Stimulated activated CD4-positive, alpha-beta T cell treated with anti-CD3 and anti-CD28 coated beads, Interleukin-1b, Interleukin-23, amount 100 ng/mL, for 1 hour (primary cell): ENCODE results near the gene SYNDIG1.

ENCODE experiments used
- DNase-seq, 2 donors: peaks; one replicate each; pipeline ENCODE4 v3.0.0-alpha.2; 2020; ENCODE audit warnings: low read depth in 2 of 2

Gene SYNDIG1

GRCh38 chr20:24694157-24694726, 224.8 kb downstream of the SYNDIG1 start:
- no peak for DNase-seq

- no peak for DNase-seq
Observed at GRCh38 chr20:24694727-24695528, 225.5 kb downstream of the SYNDIG1 start.

GRCh38 chr20:24695529-24696225, 226.2 kb downstream of the SYNDIG1 start:
- DNase-seq, result no peak

GRCh38 chr20:24696396-24696795, 227.0 kb downstream of the SYNDIG1 start:
- DNase-seq, result no peak

- no peak for DNase-seq
Observed at GRCh38 chr20:24697411-24697810, 228.0 kb downstream of the SYNDIG1 start.

- no peak for DNase-seq
Observed at GRCh38 chr20:24698189-24698588, 228.8 kb downstream of the SYNDIG1 start.

GRCh38 chr20:24698706-24699206, 229.3 kb downstream of the SYNDIG1 start:
- DNase-seq, result no peak

- DNase-seq, result no peak
Observed at GRCh38 chr20:24699321-24700165, 230.1 kb downstream of the SYNDIG1 start.

GRCh38 chr20:24700166-24700860, 230.9 kb downstream of the SYNDIG1 start:
- DNase-seq, result no peak

- no peak for DNase-seq
Observed at GRCh38 chr20:24701027-24701426, 231.6 kb downstream of the SYNDIG1 start.

GRCh38 chr20:24701668-24702067, 232.2 kb downstream of the SYNDIG1 start:
- no peak for DNase-seq

- no peak for DNase-seq
Observed at GRCh38 chr20:24702501-24703283, 233.3 kb downstream of the SYNDIG1 start.

- DNase-seq, result no peak
Observed at GRCh38 chr20:24703284-24703610, 233.8 kb downstream of the SYNDIG1 start.

- DNase-seq, result no peak
Observed at GRCh38 chr20:24704899-24705298, 235.5 kb downstream of the SYNDIG1 start.

GRCh38 chr20:24705486-24705885, 236.1 kb downstream of the SYNDIG1 start:
- no peak for DNase-seq

GRCh38 chr20:24708411-24709295, 239.2 kb downstream of the SYNDIG1 start:
- DNase-seq, result no peak
